Chondrocyte (in vitro differentiated cells): ENCODE data around the gene HGS. TPM values are rescaled to one million over a fixed set of nuclear protein-coding genes. Genes with fewer than 3 reads are reported as not detected.

Experiments
- DNase-seq: peaks from one replicate; pipeline ENCODE4 v3.0.0; 2021; ENCODE audit warnings: mixed read lengths, low spot score
- H3K27ac Mint-ChIP-seq: one replicate; pipeline ENCODE4 v1.8.0; 2021; ENCODE audit warnings: mild to moderate bottlenecking, moderate library complexity, mixed read lengths; ENCODE audit not compliant: unreplicated experiment
- H3K27me3 Mint-ChIP-seq: 2 replicates; pipeline ENCODE4 v1.8.0; 2021; ENCODE audit warnings: low read depth, mixed read lengths
- H3K36me3 Mint-ChIP-seq: 2 replicates; pipeline ENCODE4 v1.8.0; 2021; ENCODE audit warnings: low read depth, mixed read lengths
- H3K4me1 Mint-ChIP-seq: 2 replicates; pipeline ENCODE4 v1.8.0; 2021; ENCODE audit warnings: low read depth, mild to moderate bottlenecking, mixed read lengths
- H3K4me3 Mint-ChIP-seq: one replicate; pipeline ENCODE4 v1.8.0; 2021; ENCODE audit warnings: mild to moderate bottlenecking, moderate library complexity, mixed read lengths; ENCODE audit not compliant: unreplicated experiment
- H3K9me3 Mint-ChIP-seq: 2 replicates; pipeline ENCODE4 v1.8.0; 2021; ENCODE audit warnings: low read depth, mixed read lengths
- CTCF ChIP-seq: fragments of 200-600 bp; sonication (generic); IDR thresholded peaks from 2 replicates; pipeline ENCODE4 v1.5.0; 2021; ENCODE audit warnings: antibody characterized with exemption, mild to moderate bottlenecking, moderate library complexity
- total RNA-seq: library from RNA; stranded (reverse); gene quantifications from 3 replicates; pipeline ENCODE4 v1.2.1, GENCODE V29; 2021

Gene HGS
- total RNA-seq, 1 donor from 2014 or later, result 87.4 TPM

- no peak for TF ChIP-seq CTCF
- H3K4me3 Mint-ChIP-seq, result no peak overlapping the region
These were observed 12.6 kb downstream of the HGS start for GRCh38 chr17:81696218-81696941.

GRCh38 chr17:81697261-81698044, 13.6 kb downstream of the HGS start:
- Mint-ChIP-seq H3K27ac (no peak overlapping the region), H3K4me1 (peaks cover 17% of the 10 kb centered on the region), H3K9me3 (no peaks in the 10 kb centered on the region), H3K4me3 (no peak overlapping the region), H3K27me3 (no peaks in the 10 kb centered on the region), H3K36me3 (peaks cover 16% of the 10 kb centered on the region)
- DNase-seq, result no peak
- no peak for TF ChIP-seq CTCF

More at GRCh38 chr17:81696218-81696941, 12.6 kb downstream of the HGS start:
- peaks cover 7% of the 10 kb centered on the region for H3K4me1 Mint-ChIP-seq
- no peaks in the 10 kb centered on the region for H3K27me3 Mint-ChIP-seq
- no peaks in the 10 kb centered on the region for H3K9me3 Mint-ChIP-seq
- H3K36me3 Mint-ChIP-seq, result peaks cover 24% of the 10 kb centered on the region
- no peak for DNase-seq
- no peak overlapping the region for H3K27ac Mint-ChIP-seq

- Mint-ChIP-seq H3K9me3 (no peaks in the 10 kb centered on the region), H3K27ac (peak overlapping the region; percentile 95), H3K27me3 (no peaks in the 10 kb centered on the region), H3K4me3 (no peak overlapping the region), H3K4me1 (peaks cover 28% of the 10 kb centered on the region), H3K36me3 (peaks cover 18% of the 10 kb centered on the region)
- TF ChIP-seq CTCF, result no peak
- no peak for DNase-seq
These were observed 16.8 kb downstream of the HGS start for GRCh38 chr17:81700353-81701287.

GRCh38 chr17:81701288-81702071, 17.7 kb downstream of the HGS start:
- Mint-ChIP-seq H3K36me3 (peaks cover 22% of the 10 kb centered on the region), H3K4me3 (peak overlapping the region; percentile 95), H3K27ac (peak overlapping the region; percentile 95), H3K4me1 (peaks cover 28% of the 10 kb centered on the region), H3K27me3 (no peaks in the 10 kb centered on the region), H3K9me3 (no peaks in the 10 kb centered on the region)
- no peak for DNase-seq
- peak; percentile 18 for TF ChIP-seq CTCF
